ENCODE results near the gene GRIP1. TPM values are rescaled to one million over a fixed set of nuclear protein-coding genes. Genes with fewer than 3 reads are reported as not detected.

The GRIP1 gene
- total and polyA plus RNA-seq, 2 of the 4 experiments (the other 2 are of a cell fraction): under 0.01 to 0.07 TPM

GRCh38 chr12:66599816-66600215 is 79.1 kb downstream of the GRIP1 start:
- no peaks in the 10 kb centered on the region for H3K9me1 ChIP-seq (ENCODE audit: insufficient read depth, low read length)
- no peaks in the 10 kb centered on the region for H4K20me1 ChIP-seq (ENCODE audit: insufficient read depth, low read length)
- H3K4me2 ChIP-seq (ENCODE audit: low read depth, low read length): no peak overlapping the region
- intact Hi-C loops (cut with micrococcal nuclease): no loop called here
- H3K56ac ChIP-seq (ENCODE audit: extremely low read depth, insufficient read depth, low read length): no peak overlapping the region
- H3K79me1 ChIP-seq (ENCODE audit: low read depth in 1 of 2, low read length in 2 of 2): no peaks in the 10 kb centered on the region
- H3K9me3 ChIP-seq (ENCODE audit: control insufficient read depth, insufficient read depth, low read length): no peaks in the 10 kb centered on the region
- no peak overlapping the region for H2BK5ac ChIP-seq (ENCODE audit: low read depth, low read length, poor library complexity, severe bottlenecking)
- no peak overlapping the region for H3K27ac ChIP-seq (ENCODE audit: insufficient read depth, low read length)
- dilution Hi-C loops (cut with HindIII; ENCODE audit: low sequenced_read_pairs, unreplicated experiment): no loop called here
- no peaks in the 10 kb centered on the region for H3K27me3 ChIP-seq (ENCODE audit: control insufficient read depth, insufficient read depth, low read length)
- no peak overlapping the region for H3K23ac ChIP-seq (ENCODE audit: low read depth, low read length)
- H4K8ac ChIP-seq (ENCODE audit: low read depth in 2 of 2, low read length in 2 of 2): no peak overlapping the region
- DNase-seq (no peak), ATAC-seq (ENCODE audit: low read depth) (no peak)
- H3K18ac ChIP-seq (ENCODE audit: low read depth, low read length): no peak overlapping the region
- no peak overlapping the region for H3K9ac ChIP-seq (ENCODE audit: low read depth, low read length)
- no peaks in the 10 kb centered on the region for H3K36me3 ChIP-seq (ENCODE audit: control insufficient read depth, insufficient read depth, low read length)
- no peak overlapping the region for H2BK120ac ChIP-seq (ENCODE audit: low read depth, low read length)
- no peak overlapping the region for H2BK15ac ChIP-seq (ENCODE audit: low read depth, low read length)
- no peak overlapping the region for H2AFZ ChIP-seq (replicated peaks; ENCODE audit: low read length, poor library complexity)
- TF ChIP-seq USF2 (IDR thresholded peaks at IDR 0.05; ENCODE audit: low read depth, low read length) (no peak), MAZ (IDR thresholded peaks at IDR 0.05; ENCODE audit: borderline replicate concordance, low read depth, low read length) (no peak), CEBPB (IDR thresholded peaks at IDR 0.05; ENCODE audit: low read depth, low read length) (no peak), MAFK (IDR thresholded peaks at IDR 0.05; ENCODE audit: low read depth, low read length) (no peak), NFE2L2 (IDR thresholded peaks at IDR 0.05; ENCODE audit: low read depth, low read length) (no peak), MXI1 (IDR thresholded peaks at IDR 0.05; ENCODE audit: borderline replicate concordance, low read depth, low read length) (no peak), RFX5 (IDR thresholded peaks at IDR 0.05; ENCODE audit: low read depth, low read length) (no peak), CHD1 (IDR thresholded peaks at IDR 0.05; ENCODE audit: low read depth, low read length) (no peak), SMC3 (IDR thresholded peaks at IDR 0.05; ENCODE audit: low read depth, low read length) (no peak), POLR2A (IDR thresholded peaks at IDR 0.05; ENCODE audit: low read depth, low read length) (no peak), RAD21 (IDR thresholded peaks at IDR 0.05; ENCODE audit: low read length) (no peak), RCOR1 (IDR thresholded peaks at IDR 0.05; ENCODE audit: insufficient replicate concordance, low read length) (no peak), BHLHE40 (IDR thresholded peaks at IDR 0.05; ENCODE audit: low read depth, low read length) (no peak), ELK1 (IDR thresholded peaks at IDR 0.05; ENCODE audit: borderline replicate concordance, low read depth, low read length) (no peak), FOS (IDR thresholded peaks at IDR 0.05; ENCODE audit: low read depth, low read length) (no peak)
- TF ChIP-seq, protein P1, sequence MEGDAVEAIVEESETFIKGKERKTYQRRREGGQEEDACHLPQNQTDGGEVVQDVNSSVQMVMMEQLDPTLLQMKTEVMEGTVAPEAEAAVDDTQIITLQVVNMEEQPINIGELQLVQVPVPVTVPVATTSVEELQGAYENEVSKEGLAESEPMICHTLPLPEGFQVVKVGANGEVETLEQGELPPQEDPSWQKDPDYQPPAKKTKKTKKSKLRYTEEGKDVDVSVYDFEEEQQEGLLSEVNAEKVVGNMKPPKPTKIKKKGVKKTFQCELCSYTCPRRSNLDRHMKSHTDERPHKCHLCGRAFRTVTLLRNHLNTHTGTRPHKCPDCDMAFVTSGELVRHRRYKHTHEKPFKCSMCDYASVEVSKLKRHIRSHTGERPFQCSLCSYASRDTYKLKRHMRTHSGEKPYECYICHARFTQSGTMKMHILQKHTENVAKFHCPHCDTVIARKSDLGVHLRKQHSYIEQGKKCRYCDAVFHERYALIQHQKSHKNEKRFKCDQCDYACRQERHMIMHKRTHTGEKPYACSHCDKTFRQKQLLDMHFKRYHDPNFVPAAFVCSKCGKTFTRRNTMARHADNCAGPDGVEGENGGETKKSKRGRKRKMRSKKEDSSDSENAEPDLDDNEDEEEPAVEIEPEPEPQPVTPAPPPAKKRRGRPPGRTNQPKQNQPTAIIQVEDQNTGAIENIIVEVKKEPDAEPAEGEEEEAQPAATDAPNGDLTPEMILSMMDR (conservative IDR thresholded peaks at IDR 0.05; ENCODE audit: low read depth, low read length): no peak
- no peak overlapping the region for H4K91ac ChIP-seq (ENCODE audit: insufficient read depth, low read depth, low read length)
- WGBS, 2 experiments (ENCODE audit: extremely low coverage in 2 of 2, insufficient read length in 1 of 2): no CpG with 5 or more reads among the region's 1 CpG
- H3K4me1 ChIP-seq (ENCODE audit: control insufficient read depth, insufficient read depth, low read length): no peaks in the 10 kb centered on the region
- no peak overlapping the region for H3K14ac ChIP-seq (replicated peaks; ENCODE audit: low read depth, low read length)
- POLR2A ChIA-PET (ENCODE audit: unreplicated experiment): no interaction called here
- H3K4me3 ChIP-seq (ENCODE audit: insufficient read depth, low read depth, low read length): no peak overlapping the region
- no peak overlapping the region for H2AK9ac ChIP-seq (replicated peaks; ENCODE audit: low read depth, low read length, poor library complexity)
- no peak overlapping the region for H2AK5ac ChIP-seq (ENCODE audit: low read depth, low read length)
- H3K4ac ChIP-seq (ENCODE audit: low read depth, low read length): no peak overlapping the region
- no peak overlapping the region for H2BK20ac ChIP-seq (ENCODE audit: low read depth, low read length)
- CTCF ChIA-PET: no interaction called here
- H4K5ac ChIP-seq (ENCODE audit: low read depth, low read length): no peak overlapping the region
- BruUV-seq (replicated peaks): no TSS peak
- in situ Hi-C loops (cut with MboI; ENCODE audit: low sequenced_read_pairs): no loop called here
